T-helper 2 cell treated with Interferon-gamma antibody and Interleukin-4, amounts not matched to agents 5 μg/mL and 100 μg/mL, for 36 hours (primary cell): ENCODE data around the gene TCF7L1.
"Not testable (repeated sequence)": the region's sequence is repeated elsewhere in the genome, so short reads cannot be mapped to it uniquely, and the experiment has no call there.

Experiments
- DNase-seq: peaks from one replicate; pipeline ENCODE4 v3.0.0; 2021; ENCODE audit warnings: low spot score
- H3K27ac Mint-ChIP-seq: one replicate; pipeline ENCODE4 v1.8.0; 2021; ENCODE audit warnings: mild to moderate bottlenecking, mixed read lengths
- H3K27me3 Mint-ChIP-seq: one replicate; pipeline ENCODE4 v1.8.0; 2021; ENCODE audit warnings: low read depth, mixed read lengths
- H3K36me3 Mint-ChIP-seq: one replicate; pipeline ENCODE4 v1.8.0; 2021; ENCODE audit warnings: low read depth, mixed read lengths
- H3K4me1 Mint-ChIP-seq: one replicate; pipeline ENCODE4 v1.8.0; 2021; ENCODE audit warnings: low read depth, mixed read lengths
- H3K4me3 Mint-ChIP-seq: one replicate; pipeline ENCODE4 v1.8.0; 2022; ENCODE audit warnings: mild to moderate bottlenecking, moderate library complexity, mixed read lengths
- H3K9me3 Mint-ChIP-seq: one replicate; pipeline ENCODE4 v1.8.0; 2021; ENCODE audit warnings: mixed read lengths

The TCF7L1 gene

DNA sequence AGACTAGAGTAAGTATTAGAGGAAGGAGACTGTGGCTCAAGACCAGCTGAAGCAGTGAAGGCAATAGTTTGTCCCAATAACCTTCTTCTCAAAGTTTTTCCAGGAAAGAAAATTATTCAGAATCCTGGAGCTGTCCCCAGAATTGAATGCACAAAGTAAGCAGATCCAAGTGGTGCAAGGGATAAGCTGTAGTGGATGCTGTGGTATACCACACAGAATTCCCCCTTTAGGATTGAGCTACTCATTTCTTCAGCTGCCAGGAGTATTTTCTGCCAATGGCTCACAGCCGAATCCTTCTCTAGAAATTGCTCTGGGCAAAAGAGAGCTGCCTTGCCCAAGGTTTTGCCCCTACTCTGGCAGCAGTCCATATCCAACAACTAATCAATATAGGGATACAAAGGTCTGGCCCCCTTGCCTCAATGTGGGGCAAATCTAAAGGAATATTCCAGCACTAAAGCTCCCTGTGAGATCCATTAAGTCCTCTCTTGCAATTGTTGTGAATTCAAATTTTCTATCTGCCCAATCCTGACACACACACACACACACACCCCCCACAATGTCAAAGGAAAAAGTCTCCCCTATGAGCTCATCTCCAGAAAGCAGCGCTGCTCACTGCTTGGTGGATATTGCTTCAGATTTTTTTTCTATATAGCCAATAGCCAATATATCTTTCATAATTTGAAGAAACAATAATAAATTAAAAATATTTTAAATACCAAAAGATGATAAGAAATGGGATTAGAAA is 18.4 kb upstream of the TCF7L1 start:
- no peak overlapping the region for H3K4me3 Mint-ChIP-seq
- H3K27me3 Mint-ChIP-seq: peaks cover 13% of the 10 kb centered on the region
- no peaks in the 10 kb centered on the region for H3K4me1 Mint-ChIP-seq
- no peaks in the 10 kb centered on the region for H3K9me3 Mint-ChIP-seq
- no peak overlapping the region for H3K27ac Mint-ChIP-seq
- H3K36me3 Mint-ChIP-seq: no peaks in the 10 kb centered on the region
- DNase-seq: no peak

DNA sequence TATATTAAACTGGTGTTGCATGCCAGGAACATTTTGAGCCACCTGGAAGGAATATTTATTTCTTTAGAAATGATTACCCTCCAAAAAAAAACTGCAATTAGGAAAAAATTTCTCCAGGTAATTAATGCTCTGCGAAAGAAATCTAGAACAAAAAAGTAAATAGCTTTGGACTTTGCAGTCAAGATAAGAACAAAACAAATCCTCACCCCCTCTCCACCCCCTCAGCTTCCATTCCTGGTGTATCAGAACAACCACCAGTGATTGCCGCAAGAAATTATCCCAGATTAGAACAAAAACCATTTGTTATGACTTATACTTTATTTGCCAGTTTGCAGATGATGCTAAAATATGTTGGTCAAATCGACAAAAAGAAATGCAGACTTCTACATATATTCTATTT is 17.0 kb upstream of the TCF7L1 start:
- Mint-ChIP-seq H3K27ac (no peak overlapping the region), H3K4me3 (no peak overlapping the region), H3K36me3 (no peaks in the 10 kb centered on the region), H3K4me1 (no peaks in the 10 kb centered on the region), H3K27me3 (peaks cover 14% of the 10 kb centered on the region), H3K9me3 (no peaks in the 10 kb centered on the region)
- no peak for DNase-seq

DNA sequence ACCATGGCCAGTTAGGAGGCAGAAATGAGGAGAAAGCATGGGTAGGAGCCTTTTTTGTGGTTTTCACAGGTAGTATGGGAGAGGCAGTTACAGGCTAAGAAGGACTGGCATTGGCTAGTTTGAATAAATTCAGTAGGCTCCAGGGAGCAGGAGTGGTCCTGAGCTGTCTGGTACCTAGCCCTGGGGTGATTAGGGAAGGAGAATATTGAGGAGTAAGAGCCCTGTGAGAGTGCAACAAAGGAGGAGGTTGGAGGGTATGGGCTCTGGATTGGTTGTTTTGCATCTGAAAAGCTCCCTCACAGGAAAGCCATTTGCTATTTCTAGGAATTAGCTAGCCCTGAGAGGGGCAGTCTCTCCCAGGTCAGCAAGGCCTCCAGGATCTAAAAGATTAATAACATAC is 13.3 kb upstream of the TCF7L1 start:
- H3K4me1 Mint-ChIP-seq: no peaks in the 10 kb centered on the region
- no peaks in the 10 kb centered on the region for H3K9me3 Mint-ChIP-seq
- H3K27ac Mint-ChIP-seq: no peak overlapping the region
- peaks cover 13% of the 10 kb centered on the region for H3K27me3 Mint-ChIP-seq
- no peak overlapping the region for H3K4me3 Mint-ChIP-seq
- no peak for DNase-seq
- no peaks in the 10 kb centered on the region for H3K36me3 Mint-ChIP-seq

DNA sequence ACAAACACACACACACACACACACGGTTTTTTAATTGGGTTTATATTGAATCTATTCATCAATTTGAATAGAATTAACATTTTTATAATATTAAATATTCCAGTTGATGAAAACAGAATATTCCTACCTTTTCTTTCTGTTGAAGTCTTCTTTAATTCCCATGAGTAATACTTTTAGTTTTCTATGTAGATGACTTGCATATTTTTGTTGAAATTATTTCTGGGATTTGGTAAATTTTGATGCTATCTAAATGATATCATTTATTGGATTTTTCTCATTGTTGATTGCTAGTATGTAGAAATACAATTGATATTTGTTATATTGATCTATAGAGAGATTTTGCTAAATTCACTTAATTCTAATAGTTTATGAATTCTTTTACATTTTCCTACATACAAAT is 12.8 kb upstream of the TCF7L1 start:
- Mint-ChIP-seq H3K4me1 (no peaks in the 10 kb centered on the region), H3K9me3 (no peaks in the 10 kb centered on the region), H3K4me3 (no peak overlapping the region), H3K27ac (no peak overlapping the region), H3K36me3 (no peaks in the 10 kb centered on the region), H3K27me3 (peaks cover 13% of the 10 kb centered on the region)
- DNase-seq: no peak

DNA sequence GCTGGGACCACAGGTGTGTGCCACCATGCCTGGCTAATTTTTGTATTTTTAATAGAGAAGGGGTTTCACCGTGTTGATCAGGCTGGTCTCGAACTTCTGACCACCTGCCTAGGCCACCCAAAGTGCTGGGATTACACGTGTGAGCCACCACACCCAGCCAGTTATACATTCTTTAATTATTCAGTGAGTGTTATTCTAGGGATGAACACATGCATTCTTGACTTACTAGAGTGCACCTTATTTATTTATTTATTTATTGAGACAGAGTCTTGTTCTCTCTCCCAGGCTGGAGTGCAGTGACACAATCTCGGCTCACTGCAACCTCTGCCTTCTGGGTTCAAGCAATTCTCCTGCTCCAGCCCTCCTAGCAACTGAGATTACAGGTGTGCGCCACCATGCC is 6.7 kb upstream of the TCF7L1 start:
- not testable (repeated sequence) for H3K4me1 Mint-ChIP-seq, H3K36me3 Mint-ChIP-seq, H3K27ac Mint-ChIP-seq, H3K9me3 Mint-ChIP-seq, H3K4me3 Mint-ChIP-seq, DNase-seq
- H3K27me3 Mint-ChIP-seq: peaks cover 20% of the 10 kb centered on the region

DNA sequence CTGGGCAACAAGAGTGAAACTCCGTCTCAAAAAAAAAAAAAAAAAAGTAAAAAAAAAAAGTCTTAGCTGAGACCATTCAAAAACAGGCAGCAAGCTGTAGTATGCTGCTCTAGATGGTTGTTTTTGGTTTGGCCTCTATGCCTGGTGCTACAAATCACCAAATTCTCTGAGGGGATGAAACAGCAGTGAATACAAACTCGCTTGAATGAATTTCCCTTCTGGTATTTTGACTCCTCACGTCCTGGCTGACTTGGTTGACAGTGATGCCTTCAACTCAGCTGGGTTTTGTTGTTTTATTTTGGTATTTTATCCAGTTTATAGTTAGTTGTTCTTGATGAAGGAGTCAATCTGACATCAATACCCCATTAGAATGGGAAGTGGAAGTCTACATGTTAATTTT is 3.3 kb upstream of the TCF7L1 start:
- H3K4me1 Mint-ChIP-seq: peaks cover 5% of the 10 kb centered on the region
- peaks cover 39% of the 10 kb centered on the region for H3K27me3 Mint-ChIP-seq
- no peak overlapping the region for H3K4me3 Mint-ChIP-seq
- H3K27ac Mint-ChIP-seq: no peak overlapping the region
- no peak for DNase-seq
- no peaks in the 10 kb centered on the region for H3K36me3 Mint-ChIP-seq
- H3K9me3 Mint-ChIP-seq: no peaks in the 10 kb centered on the region

DNA sequence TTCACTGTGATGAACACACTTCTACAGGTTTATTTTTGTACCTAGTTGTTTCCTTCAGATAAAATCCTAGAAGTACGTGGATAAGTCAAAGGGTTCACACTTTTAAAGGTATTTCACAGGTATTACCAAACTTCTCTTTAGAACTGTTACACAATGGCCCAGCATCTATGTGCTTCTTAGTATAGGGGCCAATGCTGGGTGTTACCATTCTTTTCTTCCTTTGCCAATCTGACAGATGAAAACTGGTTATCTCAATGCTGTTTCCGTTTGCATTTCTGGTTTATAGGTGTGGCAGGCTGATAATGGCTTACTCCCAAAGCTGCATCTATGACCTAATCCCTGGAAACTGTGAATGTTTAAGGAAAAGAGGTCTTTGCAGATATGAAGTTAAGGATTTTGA is 2.8 kb upstream of the TCF7L1 start:
- DNase-seq: no peak

DNA sequence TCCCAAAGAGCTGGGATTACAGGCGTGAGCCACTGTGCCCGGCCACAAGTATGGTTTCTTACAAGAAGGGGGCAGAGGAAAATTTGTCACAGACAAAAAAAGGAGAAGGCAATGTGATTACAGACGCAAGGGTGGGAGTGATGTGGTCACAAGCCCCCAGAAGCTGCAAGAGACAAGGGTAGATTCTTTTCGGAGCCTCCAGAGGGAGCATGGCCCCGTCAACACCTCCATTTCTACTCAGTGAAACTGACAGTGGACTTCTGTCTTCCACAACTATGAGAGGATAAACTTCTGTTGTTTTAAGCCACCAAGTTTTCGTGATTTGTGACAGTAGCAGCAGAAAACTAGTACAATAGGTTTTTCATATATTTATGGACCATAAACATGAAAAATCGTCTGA is 2.1 kb upstream of the TCF7L1 start:
- Mint-ChIP-seq H3K36me3 (no peaks in the 10 kb centered on the region), H3K27ac (no peak overlapping the region), H3K4me1 (peaks cover 5% of the 10 kb centered on the region), H3K9me3 (no peaks in the 10 kb centered on the region), H3K27me3 (peaks cover 52% of the 10 kb centered on the region), H3K4me3 (no peak overlapping the region)
- no peak for DNase-seq

More for the DNA sequence above, 2.8 kb upstream of the TCF7L1 start:
- no peak overlapping the region for H3K4me3 Mint-ChIP-seq
- peaks cover 44% of the 10 kb centered on the region for H3K27me3 Mint-ChIP-seq
- H3K36me3 Mint-ChIP-seq: no peaks in the 10 kb centered on the region
- H3K9me3 Mint-ChIP-seq: no peaks in the 10 kb centered on the region
- no peak overlapping the region for H3K27ac Mint-ChIP-seq
- H3K4me1 Mint-ChIP-seq: peaks cover 5% of the 10 kb centered on the region

DNA sequence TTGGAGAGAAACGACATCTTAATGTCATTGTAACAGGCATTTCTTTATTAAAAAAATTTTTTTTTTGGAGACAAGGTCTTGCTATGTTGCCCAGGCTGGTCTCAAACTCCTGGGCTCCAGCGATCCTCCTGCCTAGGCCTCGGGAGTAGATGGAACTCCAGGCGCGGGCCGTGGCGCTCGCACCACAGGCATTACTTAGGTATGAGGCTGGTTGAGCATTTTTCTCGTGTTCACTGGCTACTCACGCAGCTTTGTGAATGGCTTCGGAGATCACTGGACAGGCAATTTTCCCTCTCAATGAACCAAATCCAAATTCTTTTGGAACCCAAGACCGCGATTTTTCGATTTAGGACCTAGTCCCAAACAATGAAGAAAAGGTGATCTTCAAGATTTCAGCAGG is 795 bp upstream of the TCF7L1 start:
- Mint-ChIP-seq H3K4me1 (peaks cover 5% of the 10 kb centered on the region), H3K4me3 (peak overlapping the region; percentile 71), H3K27ac (no peak overlapping the region), H3K9me3 (no peaks in the 10 kb centered on the region), H3K36me3 (no peaks in the 10 kb centered on the region), H3K27me3 (peaks cover 64% of the 10 kb centered on the region)
- DNase-seq: no peak

DNA sequence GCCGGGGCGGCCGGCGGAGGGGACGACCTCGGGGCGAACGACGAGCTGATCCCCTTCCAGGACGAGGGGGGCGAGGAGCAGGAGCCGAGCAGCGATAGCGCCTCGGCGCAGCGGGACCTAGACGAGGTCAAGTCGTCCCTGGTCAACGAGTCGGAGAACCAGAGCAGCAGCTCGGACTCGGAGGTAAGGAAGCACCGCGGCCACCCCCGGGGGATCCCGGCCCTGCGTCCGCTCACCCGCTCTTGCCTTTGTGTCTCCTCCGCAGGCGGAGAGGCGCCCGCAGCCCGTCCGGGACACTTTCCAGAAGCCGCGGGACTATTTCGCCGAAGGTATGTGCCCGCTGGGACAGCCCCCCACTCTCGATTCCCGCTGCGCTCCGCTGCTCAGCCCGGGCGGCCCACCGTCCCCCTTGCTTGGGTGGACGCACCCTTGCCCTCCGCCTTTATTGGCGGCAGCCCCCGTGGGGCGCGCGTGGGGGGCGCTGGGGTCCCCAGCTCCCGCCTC is 611 bp downstream of the TCF7L1 start:
- H3K27me3 Mint-ChIP-seq: peaks cover 73% of the 10 kb centered on the region
- DNase-seq: peak; percentile 6
- H3K4me3 Mint-ChIP-seq: no peak overlapping the region
- no peak overlapping the region for H3K27ac Mint-ChIP-seq
- no peaks in the 10 kb centered on the region for H3K9me3 Mint-ChIP-seq
- no peaks in the 10 kb centered on the region for H3K36me3 Mint-ChIP-seq
- H3K4me1 Mint-ChIP-seq: peaks cover 5% of the 10 kb centered on the region

DNA sequence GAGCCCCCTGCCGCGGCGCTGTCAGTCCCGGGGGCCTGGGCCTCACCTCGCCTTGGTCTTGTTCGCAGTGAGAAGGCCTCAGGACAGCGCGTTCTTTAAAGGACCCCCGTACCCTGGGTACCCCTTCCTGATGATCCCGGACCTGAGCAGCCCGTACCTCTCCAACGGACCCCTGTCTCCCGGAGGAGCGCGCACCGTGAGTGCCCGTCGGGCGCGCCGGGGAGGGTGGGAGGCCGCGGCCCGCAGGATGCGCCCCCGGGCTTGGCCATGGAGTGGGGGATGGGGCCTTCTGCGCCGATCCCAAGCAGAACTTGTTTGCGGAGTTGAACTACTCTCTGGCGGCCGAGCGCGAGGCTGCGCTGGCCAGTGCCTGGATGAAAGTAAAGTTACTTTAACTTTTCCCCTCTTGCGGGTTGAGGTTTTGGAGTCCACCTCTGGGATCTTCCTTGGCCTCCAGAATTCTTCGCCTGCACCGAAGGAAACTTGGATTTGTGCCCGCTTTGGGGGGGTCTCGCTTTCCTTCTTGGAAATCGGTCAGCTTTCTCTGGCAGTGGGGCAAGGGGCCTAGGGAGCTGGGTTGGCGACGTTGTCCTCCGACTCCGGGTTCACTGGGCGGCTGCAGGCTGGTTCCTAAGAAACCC is 1.2 kb downstream of the TCF7L1 start:
- no peaks in the 10 kb centered on the region for H3K36me3 Mint-ChIP-seq
- H3K9me3 Mint-ChIP-seq: no peaks in the 10 kb centered on the region
- peaks cover 76% of the 10 kb centered on the region for H3K27me3 Mint-ChIP-seq
- no peak overlapping the region for H3K27ac Mint-ChIP-seq
- no peak for DNase-seq
- H3K4me3 Mint-ChIP-seq: peak overlapping the region; percentile 12
- peaks cover 5% of the 10 kb centered on the region for H3K4me1 Mint-ChIP-seq

DNA sequence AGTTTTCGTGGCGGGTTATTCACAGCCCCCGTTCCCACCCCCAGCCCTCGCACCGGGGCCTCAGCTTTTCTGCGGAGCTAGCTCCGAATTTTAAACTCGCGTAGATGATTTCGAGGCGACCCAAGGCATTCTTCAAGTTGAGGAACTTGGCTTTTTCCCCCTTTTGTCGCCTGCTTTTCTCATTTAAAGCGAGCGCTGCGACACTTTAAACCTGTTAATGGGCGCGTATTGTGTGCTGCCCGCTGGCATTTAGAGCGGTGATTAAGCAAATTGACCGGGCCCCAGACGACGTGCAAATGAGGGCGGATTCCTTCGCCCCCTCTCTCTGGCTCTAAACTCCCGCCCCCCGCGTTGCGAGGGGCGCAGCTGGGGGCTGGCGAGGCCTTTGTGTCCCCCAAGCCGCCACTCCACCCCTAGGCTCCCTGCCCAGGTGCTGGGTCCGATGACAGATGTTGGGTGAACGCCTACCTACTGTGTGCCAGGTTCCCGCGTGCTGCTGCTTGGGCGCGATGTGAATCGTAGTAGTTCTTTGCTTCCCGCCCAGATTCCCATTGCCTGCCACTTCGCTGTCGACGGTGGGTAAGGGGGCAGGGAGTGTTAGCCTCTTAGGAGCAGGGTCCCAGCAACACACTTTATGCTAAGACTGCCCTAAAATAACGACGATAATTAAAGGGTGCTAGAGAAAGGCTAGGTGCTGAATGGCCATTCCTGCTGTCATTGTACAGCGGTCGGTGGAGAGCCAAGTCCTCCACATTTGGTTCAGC is 1.9 kb downstream of the TCF7L1 start:
- Mint-ChIP-seq H3K9me3 (no peaks in the 10 kb centered on the region), H3K4me3 (peak overlapping the region; percentile 12), H3K27ac (no peak overlapping the region), H3K4me1 (peaks cover 5% of the 10 kb centered on the region), H3K36me3 (no peaks in the 10 kb centered on the region), H3K27me3 (peaks cover 80% of the 10 kb centered on the region)
- DNase-seq: no peak

DNA sequence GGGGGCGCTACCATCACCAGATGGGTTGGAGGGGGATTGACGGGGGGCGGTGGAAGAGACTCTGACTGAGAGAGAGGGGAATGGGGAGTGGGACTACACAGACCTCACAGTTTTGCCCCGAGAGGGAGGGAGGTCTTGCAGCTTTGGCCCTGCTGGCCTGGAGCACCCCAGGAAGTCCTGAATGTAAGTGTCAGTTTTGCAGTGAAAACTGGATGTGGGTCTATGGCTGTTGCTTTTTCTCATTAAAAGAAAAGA is 2.4 kb downstream of the TCF7L1 start:
- H3K4me1 Mint-ChIP-seq: peaks cover 5% of the 10 kb centered on the region
- H3K4me3 Mint-ChIP-seq: no peak overlapping the region
- no peaks in the 10 kb centered on the region for H3K36me3 Mint-ChIP-seq
- no peaks in the 10 kb centered on the region for H3K9me3 Mint-ChIP-seq
- peaks cover 79% of the 10 kb centered on the region for H3K27me3 Mint-ChIP-seq
- no peak for DNase-seq
- H3K27ac Mint-ChIP-seq: no peak overlapping the region

DNA sequence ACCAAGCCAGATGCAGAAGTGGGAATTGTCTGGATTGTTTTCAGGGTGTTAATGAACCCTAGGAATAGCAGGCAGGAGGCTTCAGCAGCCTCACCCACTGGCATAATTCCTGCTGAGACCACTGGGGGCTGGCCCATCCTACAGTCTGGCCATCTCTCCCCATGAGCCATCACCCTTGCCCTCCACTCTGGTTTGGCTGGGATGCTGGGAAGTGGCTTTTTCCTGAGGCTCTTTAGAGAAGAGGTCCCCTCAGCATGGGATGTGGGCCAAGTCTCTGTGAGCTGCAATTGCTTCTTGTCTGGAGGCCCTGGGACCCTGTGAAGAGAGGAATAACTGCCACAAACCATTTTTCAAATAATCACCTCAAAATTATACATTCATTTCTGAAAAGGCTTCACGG is 4.0 kb downstream of the TCF7L1 start:
- no peak for DNase-seq
- H3K27ac Mint-ChIP-seq: no peak overlapping the region
- no peak overlapping the region for H3K4me3 Mint-ChIP-seq
- no peaks in the 10 kb centered on the region for H3K36me3 Mint-ChIP-seq
- H3K9me3 Mint-ChIP-seq: no peaks in the 10 kb centered on the region
- peaks cover 75% of the 10 kb centered on the region for H3K27me3 Mint-ChIP-seq
- H3K4me1 Mint-ChIP-seq: peaks cover 4% of the 10 kb centered on the region
